Iris pigment epithelial cell (primary cell): ENCODE results near the gene BCKDHB.
A peak's percentile ranks its signal among the peaks of the same experiment; 100 is the strongest.
"Not testable (repeated sequence)": the region's sequence is repeated elsewhere in the genome, so short reads cannot be mapped to it uniquely, and the experiment has no call there.

ENCODE experiments used
- DNase-seq: peaks from one replicate; pipeline ENCODE4 v3.0.0-alpha.2; 2011; ENCODE audit warnings: low read depth

Gene BCKDHB

DNA sequence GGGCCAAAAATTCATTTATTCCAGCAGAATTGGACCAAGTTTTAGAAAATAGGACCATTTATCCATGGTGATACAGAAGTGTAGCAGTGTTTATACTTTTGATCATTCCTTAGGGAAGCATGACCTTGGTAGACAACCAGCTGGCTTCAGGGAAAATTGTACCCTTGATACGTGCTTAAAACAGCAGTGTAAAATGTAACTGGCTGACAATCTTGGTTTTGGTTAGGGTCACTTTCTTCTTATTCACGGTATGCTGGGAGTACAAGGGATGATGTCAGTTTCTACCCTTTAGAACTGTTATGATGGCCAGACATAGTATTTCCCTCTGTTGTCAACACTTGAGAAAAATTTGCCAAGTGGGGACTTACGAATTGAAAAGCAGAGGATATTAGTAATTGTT is 157.1 kb downstream of the BCKDHB start:
- DNase-seq, result no peak

DNA sequence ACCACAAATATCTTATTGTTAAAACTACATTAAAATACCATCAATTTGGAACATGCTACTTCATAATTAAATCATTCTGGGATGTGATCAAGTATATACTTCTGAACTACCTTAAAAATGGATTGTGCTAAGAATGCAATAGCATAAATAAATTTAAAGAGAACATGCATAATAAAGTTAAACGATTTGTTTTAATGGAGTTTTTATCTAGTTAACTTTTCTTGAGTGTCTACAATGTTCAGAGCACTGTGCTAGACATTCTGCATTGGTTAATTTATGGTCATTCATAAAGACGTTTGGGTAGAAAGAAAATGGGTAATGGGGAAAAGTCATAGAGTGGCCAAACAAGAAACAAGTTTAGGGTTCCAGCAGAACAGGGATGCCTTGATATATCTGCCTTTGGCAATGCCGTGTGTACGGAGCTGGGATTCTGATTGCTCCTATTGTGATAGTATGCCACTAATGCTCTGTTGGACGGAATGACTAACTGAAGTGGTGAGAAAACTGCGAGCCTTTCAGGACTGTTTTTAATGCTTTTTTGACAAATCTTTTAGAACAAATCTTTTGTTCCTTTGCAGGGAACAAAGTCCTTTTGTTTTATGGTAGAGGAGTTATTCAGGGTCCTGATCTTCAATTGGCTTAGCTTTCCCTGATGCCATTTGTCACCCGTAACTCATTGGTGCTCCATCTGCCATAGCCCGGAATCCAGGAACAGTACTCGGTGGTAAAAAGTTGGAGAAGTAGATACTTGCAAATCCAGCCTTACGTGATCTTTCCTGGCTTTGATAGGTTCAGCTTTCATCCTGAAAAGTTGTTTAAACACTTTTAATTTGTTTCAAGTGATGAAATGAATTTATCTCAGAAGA is 162.6 kb downstream of the BCKDHB start:
- DNase-seq, result no peak

DNA sequence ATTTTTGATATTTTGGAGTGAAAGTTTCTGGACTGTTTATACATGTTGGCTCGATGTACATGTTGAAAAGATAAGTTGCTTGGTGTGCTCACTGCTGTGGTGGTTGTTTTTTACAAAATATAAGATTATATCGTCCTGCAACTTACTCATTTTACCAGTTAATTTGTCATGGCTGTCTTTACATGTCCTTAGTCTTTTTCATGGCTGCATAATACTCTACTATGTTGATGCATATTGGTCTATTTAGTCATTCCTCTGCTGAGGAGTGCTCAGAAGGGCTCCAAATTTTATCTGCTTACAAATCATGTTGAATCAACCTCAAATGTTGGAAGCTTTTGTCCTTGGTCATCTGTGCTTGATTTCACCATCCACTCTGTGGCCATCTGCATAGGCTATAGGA is 164.6 kb downstream of the BCKDHB start:
- DNase-seq, result no peak

DNA sequence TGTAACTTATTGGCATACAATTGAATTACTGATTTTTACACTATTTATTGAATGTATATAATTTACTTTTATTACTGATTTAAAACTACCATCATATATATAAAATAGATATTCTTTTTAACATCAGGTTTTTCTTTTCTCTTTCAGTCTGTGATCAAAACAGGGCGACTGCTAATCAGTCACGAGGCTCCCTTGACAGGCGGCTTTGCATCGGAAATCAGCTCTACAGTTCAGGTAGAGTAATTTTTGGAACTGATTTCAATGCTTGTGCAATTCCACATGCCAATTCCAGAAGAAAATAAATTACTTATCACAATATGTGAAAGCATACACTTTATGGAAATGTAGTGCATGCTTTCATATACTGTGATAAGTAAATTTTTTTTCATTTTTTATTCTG is 166.5 kb downstream of the BCKDHB start:
- DNase-seq, result no peak

- no peak for DNase-seq
Observed at GRCh38 chr6:80276861-80277260, 170.4 kb downstream of the BCKDHB start.

GRCh38 chr6:80277501-80277900 is 171.0 kb downstream of the BCKDHB start:
- no peak for DNase-seq

DNA sequence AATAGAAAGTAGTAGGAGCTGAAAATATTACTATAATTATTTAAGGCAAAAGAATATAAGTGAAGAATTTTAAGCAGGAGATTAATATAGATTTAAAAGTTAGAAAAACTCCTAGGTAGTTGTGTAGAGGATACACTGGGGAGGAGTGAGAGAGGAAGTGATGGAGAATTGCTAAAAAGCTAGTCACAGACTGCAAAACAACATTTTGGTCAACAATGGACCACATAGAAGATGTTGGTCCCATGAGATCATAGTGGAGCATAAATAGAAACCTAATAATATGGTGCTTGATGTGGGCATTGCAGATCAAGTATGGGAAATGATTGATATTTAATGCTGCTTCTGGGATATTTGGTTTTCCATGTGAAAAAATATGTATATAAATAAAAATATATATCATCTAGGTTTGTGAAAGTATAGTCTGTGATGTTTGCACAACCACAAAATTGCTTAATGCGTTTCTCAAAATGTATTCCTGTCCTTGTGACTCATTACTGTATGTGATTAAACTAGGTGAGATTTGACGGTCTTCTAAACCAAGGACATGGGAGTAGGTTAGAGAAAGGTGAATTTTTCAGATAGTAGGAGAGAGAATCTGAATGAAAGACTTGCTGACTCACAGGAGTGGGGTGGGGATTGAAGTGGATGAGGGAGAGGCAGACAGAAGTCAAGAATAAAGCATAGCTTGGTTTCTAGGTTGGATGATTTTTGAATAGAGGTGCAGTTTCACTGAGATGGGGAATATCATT is 174.0 kb downstream of the BCKDHB start:
- peak; percentile 54 for DNase-seq

GRCh38 chr6:80282913-80283554 is 176.6 kb downstream of the BCKDHB start:
- DNase-seq, result peak; percentile 61

- DNase-seq, result no peak
Observed at GRCh38 chr6:80287112-80287511, 180.6 kb downstream of the BCKDHB start.

GRCh38 chr6:80287607-80288006 is 181.1 kb downstream of the BCKDHB start:
- DNase-seq, result no peak

DNA sequence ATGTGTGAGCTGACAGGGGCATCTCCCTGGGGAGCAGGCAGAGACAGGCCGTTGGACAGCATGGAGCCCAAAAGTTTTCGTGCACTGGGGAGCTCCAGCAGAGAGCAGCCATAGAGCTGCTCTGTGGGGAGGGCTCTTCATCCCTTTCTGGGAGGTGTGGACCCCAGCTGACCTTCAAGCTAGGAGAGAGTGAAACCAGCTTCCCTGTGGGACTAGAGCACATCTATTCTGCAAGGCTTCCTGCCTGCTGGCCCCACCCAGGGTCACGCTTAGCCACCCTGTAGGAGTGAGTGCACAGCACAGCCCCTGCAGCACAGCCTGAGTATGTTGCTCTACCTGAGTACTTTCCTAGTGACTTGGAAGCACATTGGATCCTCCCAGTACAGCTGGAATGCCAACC is 183.3 kb downstream of the BCKDHB start:
- DNase-seq, result no peak

GRCh38 chr6:80294531-80294930 is 188.1 kb downstream of the BCKDHB start:
- not testable (repeated sequence) for DNase-seq

- DNase-seq, result no peak
Observed at GRCh38 chr6:80302716-80303115, 196.2 kb downstream of the BCKDHB start.

DNA sequence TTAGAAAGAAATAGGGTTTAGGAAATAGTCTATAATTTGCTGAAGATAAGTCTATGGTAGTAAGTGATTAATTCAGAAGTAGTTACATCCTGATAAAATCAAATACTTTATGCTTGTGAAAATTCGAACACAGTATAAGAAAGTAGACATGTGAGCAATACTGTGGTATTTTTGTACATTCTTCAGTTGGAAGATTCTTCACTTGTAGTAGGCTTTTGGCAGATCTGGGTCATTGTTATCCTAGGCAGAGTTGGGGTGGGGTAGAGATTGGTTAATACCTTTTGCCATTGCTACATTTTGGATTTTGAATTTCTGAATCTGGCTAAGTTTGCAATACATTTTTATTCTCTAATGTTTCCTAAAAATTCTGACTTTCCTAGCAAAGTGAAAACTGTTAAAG is 197.5 kb downstream of the BCKDHB start:
- DNase-seq, result peak; percentile 16

- DNase-seq, result no peak
Observed at GRCh38 chr6:80314531-80314930, 208.1 kb downstream of the BCKDHB start.

DNA sequence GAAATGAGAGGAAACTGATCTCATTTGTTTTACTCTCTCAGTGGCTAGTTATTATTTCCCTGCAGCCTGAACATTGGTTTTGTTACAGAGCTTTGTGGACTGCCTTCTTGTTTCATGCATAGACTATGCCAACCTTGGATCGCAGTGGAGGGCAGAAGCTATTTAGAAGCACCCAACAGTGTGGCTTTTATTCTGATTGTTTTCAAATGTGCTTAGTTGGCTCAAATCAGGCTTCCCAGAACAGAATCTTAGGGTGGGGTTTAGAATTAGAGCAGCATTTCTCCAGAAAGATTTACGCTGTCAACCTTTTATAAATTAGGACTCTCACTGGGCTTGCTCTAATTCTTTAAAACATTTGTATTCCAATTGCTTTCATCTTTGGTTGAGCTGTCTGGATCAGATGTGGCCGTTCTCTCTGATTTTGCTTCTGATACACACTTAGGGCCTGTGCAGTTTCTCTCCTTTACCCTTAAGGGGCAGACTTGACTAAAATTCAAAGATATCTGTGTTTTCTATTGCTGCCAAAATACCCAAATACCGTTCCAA is 210.3 kb downstream of the BCKDHB start:
- no peak for DNase-seq

- peak; percentile 15 for DNase-seq
Observed at GRCh38 chr6:80319196-80319595, 212.7 kb downstream of the BCKDHB start.

DNA sequence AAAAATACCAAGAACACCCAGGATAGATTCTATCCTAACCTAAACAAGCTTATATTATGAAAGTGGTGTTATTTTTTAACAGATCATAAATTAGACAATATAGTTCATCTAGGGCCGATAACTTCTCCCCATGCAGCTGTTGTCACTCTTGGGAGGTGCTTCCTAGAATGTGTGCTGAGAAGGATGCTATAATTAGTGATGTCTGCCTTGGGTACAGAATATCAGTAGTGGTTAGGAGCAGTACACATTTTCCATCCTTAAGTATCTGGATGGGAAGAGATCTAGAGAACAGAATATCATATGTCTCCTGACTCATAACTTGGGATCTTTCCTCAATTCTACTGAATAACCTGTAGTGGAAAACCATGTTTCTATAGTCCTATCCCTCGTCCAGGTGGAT is 214.5 kb downstream of the BCKDHB start:
- no peak for DNase-seq

DNA sequence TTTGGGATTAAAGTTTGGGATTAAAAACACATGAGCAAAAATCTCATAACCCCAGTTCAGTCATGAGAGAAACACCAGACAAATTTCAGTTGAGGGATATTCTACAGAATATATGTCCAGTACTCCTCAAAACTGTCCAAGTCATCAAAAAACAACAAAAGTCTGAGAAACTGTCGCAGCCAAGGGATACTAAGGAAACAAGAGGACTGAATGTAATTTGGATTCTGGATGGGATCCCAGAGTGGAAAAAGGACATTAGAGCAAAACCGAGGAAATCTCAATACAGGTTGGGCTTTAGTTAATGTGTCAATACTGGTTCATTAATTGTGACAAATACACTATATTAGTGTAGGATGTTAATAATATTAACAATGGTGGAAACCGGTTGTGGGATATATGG is 219.3 kb downstream of the BCKDHB start:
- no peak for DNase-seq

DNA sequence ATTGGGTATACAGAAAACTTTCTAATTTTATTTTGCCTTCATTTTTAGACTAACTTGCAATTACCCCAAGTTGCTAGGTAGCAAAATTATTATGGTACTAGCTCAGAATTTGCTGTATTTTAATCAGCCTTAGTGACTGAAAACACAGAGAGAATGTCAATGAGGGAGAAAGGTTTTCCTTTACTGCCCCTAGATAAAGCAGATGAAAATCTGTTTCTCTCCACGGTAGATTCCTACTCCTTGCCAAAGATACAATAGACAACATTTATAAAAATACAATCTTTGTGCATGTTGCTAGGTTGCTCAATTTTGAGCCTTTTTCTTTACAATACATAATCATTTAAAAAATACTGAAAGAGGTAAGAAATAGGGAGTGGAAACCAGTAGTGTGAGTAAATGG is 222.2 kb downstream of the BCKDHB start:
- DNase-seq, result no peak

- no peak for DNase-seq
Observed at GRCh38 chr6:80329496-80329895, 223.0 kb downstream of the BCKDHB start.

DNA sequence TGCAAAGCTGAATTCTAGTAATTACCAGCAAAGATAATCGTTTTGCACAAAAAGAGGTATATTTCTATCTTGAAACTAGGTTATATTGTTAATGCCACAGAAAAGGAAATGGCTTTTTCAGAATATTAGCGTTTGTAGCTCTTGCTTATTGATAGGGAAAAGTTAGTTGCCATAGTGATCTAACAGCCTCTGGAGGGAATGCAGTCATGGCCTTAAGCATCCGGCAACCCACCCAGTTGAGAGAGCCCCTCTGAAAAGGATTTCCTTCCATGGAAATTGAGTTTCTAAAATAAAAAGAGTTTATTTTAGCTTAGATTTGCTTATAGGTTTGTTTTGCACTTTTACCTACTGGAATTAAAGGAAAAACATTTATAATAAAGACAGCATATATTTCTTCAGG is 224.5 kb downstream of the BCKDHB start:
- DNase-seq, result no peak

DNA sequence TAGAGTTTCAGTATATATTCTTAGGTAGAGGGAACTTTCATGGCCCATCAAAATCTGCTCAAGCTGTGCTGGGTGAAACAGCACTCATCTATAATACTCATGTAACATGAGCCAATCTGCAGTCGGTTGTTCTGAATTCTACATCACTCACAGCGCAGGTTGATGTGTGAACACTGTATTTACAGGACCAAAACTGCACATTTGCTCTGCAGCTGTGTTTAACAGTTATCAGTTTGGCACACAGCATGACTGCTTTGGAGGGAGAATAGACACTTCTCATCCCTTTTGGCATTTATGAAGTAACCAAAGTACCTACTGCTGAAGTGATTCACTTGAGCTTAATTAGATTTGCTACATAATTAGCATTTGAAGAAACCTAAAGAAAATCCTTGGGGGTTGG is 225.1 kb downstream of the BCKDHB start:
- DNase-seq, result no peak
